ENCODE results near the gene CCDC6. TPM values are rescaled to one million over a fixed set of nuclear protein-coding genes. Genes with fewer than 3 reads are reported as not detected.
"Not testable (repeated sequence)": the region's sequence is repeated elsewhere in the genome, so short reads cannot be mapped to it uniquely, and the experiment has no call there.

Gene CCDC6
- polyA plus RNA-seq, 1 donor from 2014 or later = 20.1 TPM

GRCh38 chr10:59745163-59745650 is 161.1 kb downstream of the CCDC6 start:
- no peak overlapping the region for H3K4me3 ChIP-seq (ENCODE audit: low read length)
- H3K27ac ChIP-seq (ENCODE audit: low read length) = no peak overlapping the region
- H3K27me3 ChIP-seq (ENCODE audit: insufficient read depth, low read depth, low read length) = no peaks in the 10 kb centered on the region
- no peaks in the 10 kb centered on the region for H3K9me2 ChIP-seq (ENCODE audit: insufficient read depth, low read length)
- TF ChIP-seq TAF1 (IDR thresholded peaks at IDR 0.05; ENCODE audit: low read depth) (no peak), RAD21 (conservative IDR thresholded peaks at IDR 0.05) (no peak), CTCF (IDR thresholded peaks at IDR 0.05; ENCODE audit: poor library complexity, severe bottlenecking) (no peak), EZH2 (IDR thresholded peaks at IDR 0.05; ENCODE audit: borderline replicate concordance, insufficient read depth, low read length, poor library complexity, severe bottlenecking) (no peak), EP300 (conservative IDR thresholded peaks at IDR 0.05; ENCODE audit: poor library complexity, severe bottlenecking) (no peak), SMC3 (conservative IDR thresholded peaks at IDR 0.05; ENCODE audit: poor library complexity) (no peak), REST (IDR thresholded peaks at IDR 0.05; ENCODE audit: borderline replicate concordance) (no peak), MXI1 (conservative IDR thresholded peaks at IDR 0.05; ENCODE audit: poor library complexity, severe bottlenecking) (no peak), POLR2AphosphoS5 (IDR thresholded peaks at IDR 0.05) (no peak)
- no peak overlapping the region for H2AFZ ChIP-seq (ENCODE audit: low read depth, low read length)
- no peaks in the 10 kb centered on the region for H3K9me3 ChIP-seq (ENCODE audit: low read length)
- H4K20me1 ChIP-seq (ENCODE audit: insufficient read depth) = no peaks in the 10 kb centered on the region
- no peaks in the 10 kb centered on the region for H3K79me2 ChIP-seq (replicated peaks; ENCODE audit: insufficient read depth, low read length)
- no peak overlapping the region for H3K4me2 ChIP-seq (ENCODE audit: low read length)
- no peak overlapping the region for H3K9ac ChIP-seq (ENCODE audit: low read length)
- H3K36me3 ChIP-seq (ENCODE audit: insufficient read depth, low read length) = no peaks in the 10 kb centered on the region
- no peaks in the 10 kb centered on the region for H3F3A ChIP-seq (ENCODE audit: insufficient read depth, low read length, poor library complexity, severe bottlenecking)

GRCh38 chr10:59744762-59745161 is 161.6 kb downstream of the CCDC6 start:
- H3K4me3 ChIP-seq (ENCODE audit: low read length); H3K27me3 ChIP-seq (ENCODE audit: insufficient read depth, low read depth, low read length); H3K4me2 ChIP-seq (ENCODE audit: low read length); H3K9ac ChIP-seq (ENCODE audit: low read length); H2AFZ ChIP-seq (ENCODE audit: low read depth, low read length); H3K79me2 ChIP-seq (replicated peaks; ENCODE audit: insufficient read depth, low read length); H3K9me2 ChIP-seq (ENCODE audit: insufficient read depth, low read length); H3K27ac ChIP-seq (ENCODE audit: low read length); H3K9me3 ChIP-seq (ENCODE audit: low read length); H3K36me3 ChIP-seq (ENCODE audit: insufficient read depth, low read length); H3F3A ChIP-seq (ENCODE audit: insufficient read depth, low read length, poor library complexity, severe bottlenecking); H4K20me1 ChIP-seq (ENCODE audit: insufficient read depth): not testable (repeated sequence)

GRCh38 chr10:59744156-59744555 is 162.2 kb downstream of the CCDC6 start:
- not testable (repeated sequence) for H3F3A ChIP-seq (ENCODE audit: insufficient read depth, low read length, poor library complexity, severe bottlenecking); H4K20me1 ChIP-seq (ENCODE audit: insufficient read depth); H2AFZ ChIP-seq (ENCODE audit: low read depth, low read length); H3K9ac ChIP-seq (ENCODE audit: low read length); H3K9me3 ChIP-seq (ENCODE audit: low read length); H3K27ac ChIP-seq (ENCODE audit: low read length); H3K9me2 ChIP-seq (ENCODE audit: insufficient read depth, low read length); H3K79me2 ChIP-seq (replicated peaks; ENCODE audit: insufficient read depth, low read length); H3K27me3 ChIP-seq (ENCODE audit: insufficient read depth, low read depth, low read length); H3K4me3 ChIP-seq (ENCODE audit: low read length); H3K4me2 ChIP-seq (ENCODE audit: low read length); H3K36me3 ChIP-seq (ENCODE audit: insufficient read depth, low read length)

All from neural cell (in vitro differentiated cells).